ENCODE measurements around the gene ZMAT5.

GRCh38 chr22:29780220-29780619 is 13.4 kb upstream of the ZMAT5 start:
- TF ChIP-seq TAF1 (IDR thresholded peaks at IDR 0.05; ENCODE audit: low read depth, low read length), result no peak
- no peak for TF ChIP-seq POLR2AphosphoS5 (IDR thresholded peaks at IDR 0.05; ENCODE audit: low read depth, low read length)
